ENCODE measurements around the gene SUMO2. TPM values are rescaled to one million over a fixed set of nuclear protein-coding genes. Genes with fewer than 3 reads are reported as not detected.

The SUMO2 gene
- total RNA-seq, 1 experiment from 2014 or later: 859 TPM

- Histone ChIP-seq H2AFZ (ENCODE audit: low read depth, low read length, poor library complexity, severe bottlenecking) (no peak overlapping the region), H4K20me1 (ENCODE audit: insufficient read depth) (no peaks in the 10 kb centered on the region; the same call in 1 of the 2 replicates), H3K36me3 (ENCODE audit: control insufficient read depth in 1 of 2, insufficient read depth in 2 of 2, low read length in 2 of 2) (peaks cover 18 to 27% of the 10 kb centered on the region in 2 experiments), H3K27me3 (ENCODE audit: insufficient read depth, low read length) (no peaks in the 10 kb centered on the region), H3K4me2 (ENCODE audit: low read length) (no peak overlapping the region), H3K9ac (ENCODE audit: low read length) (no peak overlapping the region), H3K9me2 (ENCODE audit: insufficient read depth) (no peaks in the 10 kb centered on the region), H3K9me3 (ENCODE audit: control insufficient read depth in 1 of 2, insufficient read depth in 1 of 2, low read depth in 1 of 2, low read length in 2 of 2) (no peaks in the 10 kb centered on the region), H3K79me2 (ENCODE audit: insufficient read depth, low read length) (peaks cover 21% of the 10 kb centered on the region), H3K4me3 (replicated peaks in 1 of 2; ENCODE audit: low read depth in 1 of 2, low read length in 2 of 2) (no peak overlapping the region), H3K4me1 (ENCODE audit: control insufficient read depth in 1 of 2, insufficient read depth in 2 of 2, low read length in 2 of 2) (peaks cover 17 to 22% of the 10 kb centered on the region in 2 experiments), H3K27ac (ENCODE audit: low read depth, low read length) (no peak overlapping the region)
- DNase-seq (ENCODE audit: low read depth, low spot score) (no peak), ATAC-seq (no peak)
- POLR2A ChIA-PET: interaction anchor here (0.7 to 1.7 kb wide), 5 partner anchors 9 to 103 kb away, joined by 3 to 7 read pairs (median 4); partner anchors contain the start of gene JPT1
- intact Hi-C loops (cut with micrococcal nuclease): no loop called here
- CTCF ChIA-PET: interaction anchor here (1.2 kb wide), 1 partner anchor 9 kb away, joined by 5 read pairs; no protein-coding TSS in a partner anchor
- BruUV-seq (replicated peaks): no TSS peak
- RAD21 ChIA-PET (ENCODE audit: low non-redundant PET in 1 of 2, low total read pairs in 2 of 2, uncharacterized antibody in 2 of 2, unreplicated experiment in 2 of 2): no interaction called here
- TF ChIP-seq EZH2 (IDR thresholded peaks at IDR 0.05): no peak
These were observed 19.7 kb downstream of the SUMO2 start for GRCh38 chr17:75163074-75163473.

- intact Hi-C loops (cut with micrococcal nuclease): no loop called here
- peaks cover 0 to 6% of the 10 kb centered on the region in 2 experiments; a peak in 1 of 4 replicates for H3K36me3 ChIP-seq (ENCODE audit: control insufficient read depth in 1 of 2, insufficient read depth in 2 of 2, low read length in 2 of 2)
- H2AFZ ChIP-seq (ENCODE audit: low read depth, low read length, poor library complexity, severe bottlenecking): no peak overlapping the region
- ChIA-PET POLR2A (interaction anchor here (1.2 to 1.6 kb wide), 2 partner anchors 11 to 42 kb away, joined by 3 to 6 read pairs; no protein-coding TSS in a partner anchor), RAD21 (ENCODE audit: low non-redundant PET in 1 of 2, low total read pairs in 2 of 2, uncharacterized antibody in 2 of 2, unreplicated experiment in 2 of 2) (no interaction called here), CTCF (interaction anchor here (1.2 to 2.0 kb wide), 3 partner anchors 12 to 100 kb away, joined by 3 to 17 read pairs (median 4); no protein-coding TSS in a partner anchor)
- H3K9me3 ChIP-seq (ENCODE audit: control insufficient read depth in 1 of 2, insufficient read depth in 1 of 2, low read depth in 1 of 2, low read length in 2 of 2): no peaks in the 10 kb centered on the region
- no peaks in the 10 kb centered on the region for H3K27me3 ChIP-seq (ENCODE audit: insufficient read depth, low read length)
- H3K4me1 ChIP-seq (ENCODE audit: control insufficient read depth in 1 of 2, insufficient read depth in 2 of 2, low read length in 2 of 2): peaks cover 41 to 50% of the 10 kb centered on the region in 2 experiments
- TF ChIP-seq MAX (IDR thresholded peaks at IDR 0.05) (no peak), SP1 (IDR thresholded peaks at IDR 0.05; ENCODE audit: low read depth) (no peak), ZFX (IDR thresholded peaks at IDR 0.05) (no peak)
- TF ChIP-seq, protein P1, sequence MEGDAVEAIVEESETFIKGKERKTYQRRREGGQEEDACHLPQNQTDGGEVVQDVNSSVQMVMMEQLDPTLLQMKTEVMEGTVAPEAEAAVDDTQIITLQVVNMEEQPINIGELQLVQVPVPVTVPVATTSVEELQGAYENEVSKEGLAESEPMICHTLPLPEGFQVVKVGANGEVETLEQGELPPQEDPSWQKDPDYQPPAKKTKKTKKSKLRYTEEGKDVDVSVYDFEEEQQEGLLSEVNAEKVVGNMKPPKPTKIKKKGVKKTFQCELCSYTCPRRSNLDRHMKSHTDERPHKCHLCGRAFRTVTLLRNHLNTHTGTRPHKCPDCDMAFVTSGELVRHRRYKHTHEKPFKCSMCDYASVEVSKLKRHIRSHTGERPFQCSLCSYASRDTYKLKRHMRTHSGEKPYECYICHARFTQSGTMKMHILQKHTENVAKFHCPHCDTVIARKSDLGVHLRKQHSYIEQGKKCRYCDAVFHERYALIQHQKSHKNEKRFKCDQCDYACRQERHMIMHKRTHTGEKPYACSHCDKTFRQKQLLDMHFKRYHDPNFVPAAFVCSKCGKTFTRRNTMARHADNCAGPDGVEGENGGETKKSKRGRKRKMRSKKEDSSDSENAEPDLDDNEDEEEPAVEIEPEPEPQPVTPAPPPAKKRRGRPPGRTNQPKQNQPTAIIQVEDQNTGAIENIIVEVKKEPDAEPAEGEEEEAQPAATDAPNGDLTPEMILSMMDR (IDR thresholded peaks at IDR 0.05 in 2 of 3, conservative IDR thresholded peaks at IDR 0.05 in 1 of 3; ENCODE audit: borderline replicate concordance in 1 of 3, insufficient read depth in 1 of 3, low read depth in 2 of 3, low read length in 2 of 3): no peak
- TF ChIP-seq, protein P2, sequence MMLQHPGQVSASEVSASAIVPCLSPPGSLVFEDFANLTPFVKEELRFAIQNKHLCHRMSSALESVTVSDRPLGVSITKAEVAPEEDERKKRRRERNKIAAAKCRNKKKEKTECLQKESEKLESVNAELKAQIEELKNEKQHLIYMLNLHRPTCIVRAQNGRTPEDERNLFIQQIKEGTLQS (IDR thresholded peaks at IDR 0.05): no peak
- H3K9me2 ChIP-seq (ENCODE audit: insufficient read depth): no peaks in the 10 kb centered on the region
- no peak overlapping the region for H3K4me3 ChIP-seq (replicated peaks in 1 of 2; ENCODE audit: low read depth in 1 of 2, low read length in 2 of 2)
- H3K9ac ChIP-seq (ENCODE audit: low read length): 0 out of 2 replicates have a peak overlapping the region, but pooled peaks have one; percentile 39
- BruUV-seq (replicated peaks): no TSS peak
- H3K4me2 ChIP-seq (ENCODE audit: low read length): no peak overlapping the region
- H3K27ac ChIP-seq (ENCODE audit: low read depth, low read length): no peak overlapping the region
- ATAC-seq (no peak), DNase-seq (ENCODE audit: low read depth, low spot score) (no peak)
- H4K20me1 ChIP-seq (ENCODE audit: insufficient read depth): no peaks in the 10 kb centered on the region
- peaks cover 3% of the 10 kb centered on the region; the same call in 1 of the 2 replicates for H3K79me2 ChIP-seq (ENCODE audit: insufficient read depth, low read length)
These were observed 22.5 kb downstream of the SUMO2 start for GRCh38 chr17:75160211-75160610.

Measured in HCT116 (cell line).